Activated T-cell treated with anti-CD3 and anti-CD28 coated beads, Interleukin-2, amount 50 U/mL, for 24 hours (primary cell): ENCODE data around the gene PNMA6E.

Experiments
- DNase-seq: peaks from one replicate; pipeline ENCODE4 v3.0.0-alpha.2; 2020
- H3K27ac Mint-ChIP-seq: 2 replicates; pipeline ENCODE4 v1.8.0; 2020; ENCODE audit warnings: mild to moderate bottlenecking, mixed read lengths
- H3K27me3 Mint-ChIP-seq: 2 replicates; pipeline ENCODE4 v1.8.0; 2020; ENCODE audit warnings: mixed read lengths
- H3K36me3 Mint-ChIP-seq: 2 replicates; pipeline ENCODE4 v1.8.0; 2020; ENCODE audit warnings: low read depth, mixed read lengths
- H3K4me1 Mint-ChIP-seq: 2 replicates; pipeline ENCODE4 v1.8.0; 2020; ENCODE audit warnings: low read depth, mixed read lengths
- H3K4me3 Mint-ChIP-seq: 2 replicates; pipeline ENCODE4 v1.8.0; 2020; ENCODE audit warnings: mild to moderate bottlenecking, moderate library complexity, mixed read lengths
- H3K9me3 Mint-ChIP-seq: 2 replicates; pipeline ENCODE4 v1.8.0; 2020; ENCODE audit warnings: mixed read lengths

The PNMA6E gene

GRCh38 chrX:153442463-153442862, 41.3 kb upstream of the PNMA6E start:
- Mint-ChIP-seq H3K4me3 (no peak overlapping the region), H3K36me3 (peaks cover 6% of the 10 kb centered on the region), H3K27me3 (peaks cover 8% of the 10 kb centered on the region), H3K4me1 (no peaks in the 10 kb centered on the region), H3K9me3 (no peaks in the 10 kb centered on the region), H3K27ac (no peak overlapping the region)
- no peak for DNase-seq

GRCh38 chrX:153441981-153442380, 40.8 kb upstream of the PNMA6E start:
- Mint-ChIP-seq H3K36me3 (peaks cover 6% of the 10 kb centered on the region), H3K27me3 (peaks cover 12% of the 10 kb centered on the region), H3K4me1 (no peaks in the 10 kb centered on the region), H3K4me3 (no peak overlapping the region), H3K9me3 (no peaks in the 10 kb centered on the region), H3K27ac (no peak overlapping the region)
- DNase-seq: no peak

GRCh38 chrX:153441296-153441695, 40.1 kb upstream of the PNMA6E start:
- no peak overlapping the region for H3K27ac Mint-ChIP-seq
- H3K9me3 Mint-ChIP-seq: no peaks in the 10 kb centered on the region
- no peak overlapping the region for H3K4me3 Mint-ChIP-seq
- no peak for DNase-seq
- peaks cover under 1% of the 10 kb centered on the region for H3K36me3 Mint-ChIP-seq
- no peaks in the 10 kb centered on the region for H3K4me1 Mint-ChIP-seq
- H3K27me3 Mint-ChIP-seq: peaks cover 15% of the 10 kb centered on the region

GRCh38 chrX:153440556-153441135, 39.5 kb upstream of the PNMA6E start:
- no peak overlapping the region for H3K4me3 Mint-ChIP-seq
- no peaks in the 10 kb centered on the region for H3K36me3 Mint-ChIP-seq
- DNase-seq: no peak
- no peaks in the 10 kb centered on the region for H3K9me3 Mint-ChIP-seq
- peaks cover 17% of the 10 kb centered on the region for H3K27me3 Mint-ChIP-seq
- no peak overlapping the region for H3K27ac Mint-ChIP-seq
- H3K4me1 Mint-ChIP-seq: no peaks in the 10 kb centered on the region

- H3K4me1 Mint-ChIP-seq: no peaks in the 10 kb centered on the region
- no peaks in the 10 kb centered on the region for H3K36me3 Mint-ChIP-seq
- H3K27ac Mint-ChIP-seq: no peak overlapping the region
- peaks cover 19% of the 10 kb centered on the region for H3K27me3 Mint-ChIP-seq
- DNase-seq: no peak
- H3K4me3 Mint-ChIP-seq: no peak overlapping the region
- H3K9me3 Mint-ChIP-seq: no peaks in the 10 kb centered on the region
Observed at GRCh38 chrX:153439977-153440376, 38.8 kb upstream of the PNMA6E start.

- no peaks in the 10 kb centered on the region for H3K9me3 Mint-ChIP-seq
- H3K27me3 Mint-ChIP-seq: peaks cover 28% of the 10 kb centered on the region
- no peak for DNase-seq
- H3K4me1 Mint-ChIP-seq: no peaks in the 10 kb centered on the region
- H3K36me3 Mint-ChIP-seq: no peaks in the 10 kb centered on the region
- no peak overlapping the region for H3K4me3 Mint-ChIP-seq
- no peak overlapping the region for H3K27ac Mint-ChIP-seq
Observed at GRCh38 chrX:153438532-153438931, 37.4 kb upstream of the PNMA6E start.

- DNase-seq: no peak
- Mint-ChIP-seq H3K27me3 (peaks cover 45% of the 10 kb centered on the region), H3K9me3 (no peaks in the 10 kb centered on the region), H3K4me3 (no peak overlapping the region), H3K4me1 (no peaks in the 10 kb centered on the region), H3K27ac (no peak overlapping the region), H3K36me3 (no peaks in the 10 kb centered on the region)
Observed at GRCh38 chrX:153435845-153436244, 34.7 kb upstream of the PNMA6E start.

- H3K36me3 Mint-ChIP-seq: no peaks in the 10 kb centered on the region
- H3K27me3 Mint-ChIP-seq: peaks cover 51% of the 10 kb centered on the region
- H3K4me1 Mint-ChIP-seq: no peaks in the 10 kb centered on the region
- no peak overlapping the region for H3K4me3 Mint-ChIP-seq
- H3K9me3 Mint-ChIP-seq: peaks cover 2% of the 10 kb centered on the region
- H3K27ac Mint-ChIP-seq: no peak overlapping the region
- no peak for DNase-seq
Observed at GRCh38 chrX:153434801-153435200, 33.7 kb upstream of the PNMA6E start.

GRCh38 chrX:153433781-153434285, 32.7 kb upstream of the PNMA6E start:
- no peak overlapping the region for H3K4me3 Mint-ChIP-seq
- no peak overlapping the region for H3K27ac Mint-ChIP-seq
- H3K36me3 Mint-ChIP-seq: no peaks in the 10 kb centered on the region
- H3K27me3 Mint-ChIP-seq: peaks cover 51% of the 10 kb centered on the region
- peaks cover 2% of the 10 kb centered on the region for H3K9me3 Mint-ChIP-seq
- H3K4me1 Mint-ChIP-seq: no peaks in the 10 kb centered on the region
- DNase-seq: no peak

GRCh38 chrX:153433161-153433680, 32.1 kb upstream of the PNMA6E start:
- H3K9me3 Mint-ChIP-seq: peaks cover 2% of the 10 kb centered on the region
- no peaks in the 10 kb centered on the region for H3K4me1 Mint-ChIP-seq
- no peaks in the 10 kb centered on the region for H3K36me3 Mint-ChIP-seq
- no peak for DNase-seq
- no peak overlapping the region for H3K27ac Mint-ChIP-seq
- peaks cover 47% of the 10 kb centered on the region for H3K27me3 Mint-ChIP-seq
- H3K4me3 Mint-ChIP-seq: no peak overlapping the region

- Mint-ChIP-seq H3K36me3 (no peaks in the 10 kb centered on the region), H3K27me3 (peaks cover 37% of the 10 kb centered on the region), H3K9me3 (peaks cover 2% of the 10 kb centered on the region), H3K4me1 (no peaks in the 10 kb centered on the region), H3K27ac (no peak overlapping the region), H3K4me3 (no peak overlapping the region)
- DNase-seq: no peak
Observed at GRCh38 chrX:153430796-153431195, 29.6 kb upstream of the PNMA6E start.

- H3K36me3 Mint-ChIP-seq: no peaks in the 10 kb centered on the region
- no peak overlapping the region for H3K4me3 Mint-ChIP-seq
- H3K27me3 Mint-ChIP-seq: peaks cover 17% of the 10 kb centered on the region
- no peaks in the 10 kb centered on the region for H3K4me1 Mint-ChIP-seq
- no peak for DNase-seq
- H3K27ac Mint-ChIP-seq: no peak overlapping the region
- peaks cover 2% of the 10 kb centered on the region for H3K9me3 Mint-ChIP-seq
Observed at GRCh38 chrX:153426204-153426603, 25.1 kb upstream of the PNMA6E start.

GRCh38 chrX:153423652-153424051, 22.5 kb upstream of the PNMA6E start:
- H3K27ac Mint-ChIP-seq: no peak overlapping the region
- peaks cover 3% of the 10 kb centered on the region for H3K36me3 Mint-ChIP-seq
- no peaks in the 10 kb centered on the region for H3K4me1 Mint-ChIP-seq
- no peak for DNase-seq
- no peaks in the 10 kb centered on the region for H3K9me3 Mint-ChIP-seq
- peaks cover 13% of the 10 kb centered on the region for H3K27me3 Mint-ChIP-seq
- no peak overlapping the region for H3K4me3 Mint-ChIP-seq

GRCh38 chrX:153421856-153422255, 20.7 kb upstream of the PNMA6E start:
- H3K9me3 Mint-ChIP-seq: no peaks in the 10 kb centered on the region
- peaks cover 16% of the 10 kb centered on the region for H3K27me3 Mint-ChIP-seq
- H3K36me3 Mint-ChIP-seq: peaks cover 3% of the 10 kb centered on the region
- no peak for DNase-seq
- H3K27ac Mint-ChIP-seq: no peak overlapping the region
- no peak overlapping the region for H3K4me3 Mint-ChIP-seq
- H3K4me1 Mint-ChIP-seq: no peaks in the 10 kb centered on the region

GRCh38 chrX:153420851-153421599, 19.9 kb upstream of the PNMA6E start:
- Mint-ChIP-seq H3K36me3 (peaks cover 3% of the 10 kb centered on the region), H3K9me3 (no peaks in the 10 kb centered on the region), H3K27ac (no peak overlapping the region), H3K4me3 (no peak overlapping the region), H3K27me3 (peaks cover 21% of the 10 kb centered on the region), H3K4me1 (no peaks in the 10 kb centered on the region)
- no peak for DNase-seq
